HCT116 (cell line): ENCODE measurements around the gene DYNC1LI1. TPM values are rescaled to one million over a fixed set of nuclear protein-coding genes. Genes with fewer than 3 reads are reported as not detected.

ENCODE experiments used
- ATAC-seq: fragments of 200-7000 bp; cut with Tn5 transposase; 2 replicates; pipeline ENCODE4 v1.9.1; 2020; ENCODE audit warnings: mild to moderate bottlenecking, moderate library complexity
- BruUV-seq: library from RNA; stranded (reverse); fragments of 400-500 nt; replicated peaks from 2 replicates; lab custom pipeline; 2021; lab: Mats Ljungman, UMichigan
- CTCF ChIA-PET: fragments of 300-600 bp; sonication (Branson Sonifier 250); formaldehyde crosslinking; loops from one replicate; lab custom pipeline; 2021; ENCODE audit warnings: antibody characterized with exemption; lab: Charles Lee
- POLR2A ChIA-PET: fragments of 300-600, 350-600 bp; sonication (Branson Sonifier 250); formaldehyde crosslinking; loops from one replicate; lab custom pipeline; 2021; ENCODE audit warnings: antibody characterized with exemption; lab: Charles Lee
- RAD21 ChIA-PET, 2 experiments: fragments of 300-600 bp; sonication (Branson Sonifier 250); formaldehyde crosslinking; loops; one replicate each; lab custom pipeline; 2023; ENCODE audit warnings: low total read pairs in 2 of 2; ENCODE audit not compliant: uncharacterized antibody in 2 of 2, unreplicated experiment in 2 of 2, low non-redundant PET in 1 of 2; lab: Charles Lee
- DNase-seq: peaks from one replicate; pipeline ENCODE4 v3.0.0-alpha.2; 2010; ENCODE audit warnings: low read depth, low spot score
- H2AFZ ChIP-seq: fragments of 200-600 bp; shearing (Covaris generic), sonication (generic); 2 replicates; pipeline ENCODE4 v1.6.1; 2017; ENCODE audit warnings: low read depth, mixed run types, mixed read lengths, antibody characterized with exemption, low read length; ENCODE audit not compliant: poor library complexity, severe bottlenecking
- H3K27ac ChIP-seq: 2 replicates; pipeline ENCODE4 v1.5.1; 2012; ENCODE audit warnings: low read depth, low read length
- H3K27me3 ChIP-seq: fragments of 200-600 bp; sonication (generic); 2 replicates; pipeline ENCODE4 v1.6.1; 2016; ENCODE audit warnings: mixed run types, low read length, mixed read lengths; ENCODE audit not compliant: insufficient read depth
- H3K36me3 ChIP-seq, 2 experiments: fragments of 200-500 bp in 1 of 2; fragments of 200-600 bp in 1 of 2; sonication (Bioruptor generic) in 1 of 2; sonication (generic) in 1 of 2; 2 replicates each; pipeline versions ENCODE4 v1.5.1 to v1.6.1; 2014 to 2016; ENCODE audit warnings: low read length in 2 of 2, inconsistent platforms in 1 of 2, mixed read lengths in 1 of 2, mixed run types in 1 of 2; ENCODE audit not compliant: insufficient read depth in 2 of 2, control insufficient read depth in 1 of 2
- H3K4me1 ChIP-seq, 2 experiments: fragments of 200-600 bp in 1 of 2; sonication (generic) in 1 of 2; 2 replicates each; pipeline versions ENCODE4 v1.5.1 to v1.6.1; 2012 to 2017; ENCODE audit warnings: low read length in 2 of 2, inconsistent platforms in 1 of 2, mild to moderate bottlenecking in 1 of 2, mixed read lengths in 1 of 2, mixed run types in 1 of 2, moderate library complexity in 1 of 2; ENCODE audit not compliant: insufficient read depth in 2 of 2, control insufficient read depth in 1 of 2
- H3K4me2 ChIP-seq: fragments of 200-600 bp; sonication (generic); 2 replicates; pipeline ENCODE4 v1.6.1; 2017; ENCODE audit warnings: mixed run types, low read length, mixed read lengths
- H3K4me3 ChIP-seq, 2 experiments: fragments of 200-600 bp in 1 of 2; sonication (generic) in 1 of 2; replicated peaks in 1 of 2; 2 replicates each; pipeline ENCODE4 v1.5.1; 2011 to 2016; ENCODE audit warnings: low read length in 2 of 2, control low read depth in 1 of 2, low read depth in 1 of 2, mild to moderate bottlenecking in 1 of 2, mixed read lengths in 1 of 2, mixed run types in 1 of 2
- H3K79me2 ChIP-seq: fragments of 200-600 bp; sonication (generic); 2 replicates; pipeline ENCODE4 v1.6.1; 2017; ENCODE audit warnings: mild to moderate bottlenecking, mixed run types, low read length, moderate library complexity, mixed read lengths; ENCODE audit not compliant: insufficient read depth
- H3K9ac ChIP-seq: fragments of 200-600 bp; sonication (generic); 2 replicates; pipeline ENCODE4 v1.6.1; 2016; ENCODE audit warnings: low read length, mixed read lengths
- H3K9me2 ChIP-seq: fragments of 200-600 bp; sonication (generic), shearing (Covaris generic); 2 replicates; pipeline ENCODE4 v1.6.1; 2017; ENCODE audit warnings: mixed run types, mild to moderate bottlenecking, moderate library complexity; ENCODE audit not compliant: insufficient read depth
- H3K9me3 ChIP-seq, 2 experiments: fragments of 200-500 bp in 1 of 2; fragments of 200-600 bp in 1 of 2; sonication (Bioruptor generic) in 1 of 2; sonication (generic) in 1 of 2; 2 replicates each; pipeline ENCODE4 v1.6.1; 2014 to 2017; ENCODE audit warnings: low read length in 2 of 2, mixed read lengths in 2 of 2, inconsistent platforms in 1 of 2, low read depth in 1 of 2, mild to moderate bottlenecking in 1 of 2, mixed run types in 1 of 2, moderate library complexity in 1 of 2; ENCODE audit not compliant: control insufficient read depth in 1 of 2, insufficient read depth in 1 of 2
- H4K20me1 ChIP-seq: fragments of 200-600 bp; sonication (generic), shearing (Covaris generic); 2 replicates; pipeline ENCODE4 v1.6.1; 2017; ENCODE audit warnings: mixed run types, mild to moderate bottlenecking, moderate library complexity; ENCODE audit not compliant: insufficient read depth
- ATF3 ChIP-seq: IDR thresholded peaks from 2 replicates; pipeline ENCODE4 v1.6.1; 2012
- CBX3 ChIP-seq: IDR thresholded peaks from 2 replicates; pipeline ENCODE4 v1.6.1; 2012; ENCODE audit warnings: low read depth
- CEBPB ChIP-seq: IDR thresholded peaks from 2 replicates; pipeline ENCODE4 v1.6.1; 2012; ENCODE audit warnings: low read depth
- ELF1 ChIP-seq: IDR thresholded peaks from 2 replicates; pipeline ENCODE4 v1.6.1; 2012; ENCODE audit warnings: low read depth, borderline replicate concordance
- EZH2 ChIP-seq: fragments of 200-600 bp; sonication (generic); IDR thresholded peaks from 2 replicates; pipeline ENCODE4 v1.6.1; 2017; ENCODE audit warnings: antibody characterized with exemption, mixed run types
- EZH2phosphoT487 ChIP-seq: fragments of 200-600 bp; IDR thresholded peaks from 2 replicates; pipeline ENCODE4 v1.6.1; 2018; ENCODE audit warnings: antibody characterized with exemption, borderline replicate concordance
- FOSL1 ChIP-seq: IDR thresholded peaks from 2 replicates; pipeline ENCODE4 v1.6.1; 2012; ENCODE audit warnings: low read depth
- JUND ChIP-seq: IDR thresholded peaks from 2 replicates; pipeline ENCODE4 v1.6.1; 2012
- MAX ChIP-seq: IDR thresholded peaks from 2 replicates; pipeline ENCODE4 v1.6.1; 2012
- POLR2A ChIP-seq: IDR thresholded peaks from 2 replicates; pipeline ENCODE4 v1.7.0; 2011; ENCODE audit warnings: borderline replicate concordance; ENCODE audit not compliant: insufficient read depth, insufficient read length; ENCODE audit errors: extremely low read depth
- POLR2AphosphoS5 ChIP-seq: IDR thresholded peaks from 2 replicates; pipeline ENCODE4 v1.6.1; 2011; ENCODE audit warnings: mild to moderate bottlenecking, low read depth, low read length, moderate library complexity
- RAD21 ChIP-seq: IDR thresholded peaks from 2 replicates; pipeline ENCODE4 v1.6.1; 2012; ENCODE audit warnings: low read depth, mild to moderate bottlenecking
- REST ChIP-seq: IDR thresholded peaks from 2 replicates; pipeline ENCODE4 v1.6.1; 2012; ENCODE audit warnings: low read depth
- SIN3A ChIP-seq: IDR thresholded peaks from 2 replicates; pipeline ENCODE4 v1.6.1; 2012; ENCODE audit warnings: low read depth
- TCF7L2 ChIP-seq: IDR thresholded peaks from 2 replicates; pipeline ENCODE4 v1.7.0; 2011; ENCODE audit warnings: borderline replicate concordance, inconsistent platforms; ENCODE audit not compliant: insufficient read depth, insufficient read length; ENCODE audit errors: extremely low read depth
- YY1 ChIP-seq: IDR thresholded peaks from 2 replicates; pipeline ENCODE4 v1.6.1; 2011; ENCODE audit warnings: low read length, low read depth, moderate library complexity, mild to moderate bottlenecking; ENCODE audit not compliant: insufficient replicate concordance; ENCODE audit errors: extremely low read depth
- ZBTB33 ChIP-seq: IDR thresholded peaks from 2 replicates; pipeline ENCODE4 v1.6.1; 2011; ENCODE audit warnings: mild to moderate bottlenecking, low read length, moderate library complexity; ENCODE audit not compliant: insufficient replicate concordance; ENCODE audit errors: extremely low read depth
- ZFX ChIP-seq: fragments of 450-650 bp; IDR thresholded peaks from 2 replicates; pipeline ENCODE4 v1.6.1; 2017
- intact Hi-C: fragments of 100-400 bp; cut with micrococcal nuclease; formaldehyde crosslinking; loops from 2 replicates; pipeline ENCODE4 v1.10.0; 2022
- total RNA-seq: library from RNA; stranded (reverse); gene quantifications from one replicate; pipeline ENCODE4 v1.2.1, GENCODE V29; 2021; ENCODE audit not compliant: unreplicated experiment

DYNC1LI1 gene
- total RNA-seq, 1 experiment from 2014 or later, result 39.4 TPM

- Histone ChIP-seq H3K9me3 (no peaks in the 10 kb centered on the region), H3K4me1 (peaks cover 0 to 9% of the 10 kb centered on the region in 2 experiments; a peak in 3 of 4 replicates), H3K27ac (no peak overlapping the region), H3K9ac (no peak overlapping the region), H3K4me3 (no peak overlapping the region), H3K36me3 (no peaks in the 10 kb centered on the region), H4K20me1 (peaks cover 3% of the 10 kb centered on the region; the same call in 1 of the 2 replicates), H3K27me3 (no peaks in the 10 kb centered on the region), H3K4me2 (no peak overlapping the region), H3K79me2 (peaks cover 9% of the 10 kb centered on the region), H3K9me2 (no peaks in the 10 kb centered on the region), H2AFZ (no peak overlapping the region)
- ChIA-PET RAD21 (no interaction called here), CTCF (interaction anchor here (0.8 kb wide), 1 partner anchor 10 kb away, joined by 3 read pairs; no protein-coding TSS in a partner anchor), POLR2A (no interaction called here)
- BruUV-seq, result no TSS peak
- no peak for TF ChIP-seq POLR2AphosphoS5
- TF ChIP-seq ZBTB33, result no peak
- no peak for TF ChIP-seq FOSL1
- no peak for TF ChIP-seq CEBPB
- TF ChIP-seq JUND, result no peak
- no peak for TF ChIP-seq REST
- no peak for TF ChIP-seq EZH2phosphoT487
- TF ChIP-seq RAD21, result no peak
- no peak for TF ChIP-seq ELF1
- no peak for TF ChIP-seq ATF3
- no peak for TF ChIP-seq ZFX
- no peak for TF ChIP-seq CBX3
- no peak for TF ChIP-seq YY1
- TF ChIP-seq EZH2, result no peak
- TF ChIP-seq TCF7L2, result no peak
- TF ChIP-seq POLR2A, result no peak
- TF ChIP-seq MAX, result no peak
- no peak for TF ChIP-seq SIN3A
- intact Hi-C loops, result no loop called here
- ATAC-seq, result no peak
- DNase-seq, result no peak
These were observed 64.2 kb downstream of the DYNC1LI1 start for GRCh38 chr3:32506466-32506865.
